ENCODE data around the gene NR3C1.

The NR3C1 gene

GRCh38 chr5:143236682-143237081 is 166.8 kb downstream of the NR3C1 start:
- TF ChIP-seq CTCF (IDR thresholded peaks at IDR 0.05; ENCODE audit: extremely low read depth, missing control alignments): no peak
- DNase-seq (ENCODE audit: low spot score): no peak

- DNase-seq (ENCODE audit: low spot score): no peak
- TF ChIP-seq CTCF (IDR thresholded peaks at IDR 0.05; ENCODE audit: extremely low read depth, missing control alignments): no peak
Observed at GRCh38 chr5:143235423-143235822, 168.1 kb downstream of the NR3C1 start.

GRCh38 chr5:143234162-143234842 is 169.2 kb downstream of the NR3C1 start:
- no peak for TF ChIP-seq CTCF (IDR thresholded peaks at IDR 0.05; ENCODE audit: extremely low read depth, missing control alignments)
- no peak for DNase-seq (ENCODE audit: low spot score)

GRCh38 chr5:143233031-143233430 is 170.5 kb downstream of the NR3C1 start:
- no peak for DNase-seq (ENCODE audit: low spot score)
- no peak for TF ChIP-seq CTCF (IDR thresholded peaks at IDR 0.05; ENCODE audit: extremely low read depth, missing control alignments)

GRCh38 chr5:143231973-143232812 is 171.3 kb downstream of the NR3C1 start:
- TF ChIP-seq CTCF (IDR thresholded peaks at IDR 0.05; ENCODE audit: extremely low read depth, missing control alignments): no peak
- DNase-seq (ENCODE audit: low spot score): no peak

- TF ChIP-seq CTCF (IDR thresholded peaks at IDR 0.05; ENCODE audit: extremely low read depth, missing control alignments): no peak
- no peak for DNase-seq (ENCODE audit: low spot score)
Observed at GRCh38 chr5:143231416-143231815, 172.1 kb downstream of the NR3C1 start.

- no peak for DNase-seq (ENCODE audit: low spot score)
- no peak for TF ChIP-seq CTCF (IDR thresholded peaks at IDR 0.05; ENCODE audit: extremely low read depth, missing control alignments)
Observed at GRCh38 chr5:143230676-143230996, 172.8 kb downstream of the NR3C1 start.
